Kidney (tissue), 14 donors: ENCODE results near the gene GARIN5A. TPM values are rescaled to one million over a fixed set of nuclear protein-coding genes. Genes with fewer than 3 reads are reported as not detected.

Experiments used
- DNase-seq, 5 donors: peaks; one replicate each; pipeline ENCODE4 v3.0.0-alpha.2; 2013 to 2020
- FAIRE-seq: peaks from 2 replicates; lab custom pipeline; 2012; peaks lifted over from hg19 to GRCh38; lab: Jason Lieb, UNC
- H3K27ac ChIP-seq, 2 donors: one replicate each; pipeline ENCODE4 v1.7.0; 2013; ENCODE audit warnings: low read depth in 2 of 2, low read length in 2 of 2, inconsistent platforms in 1 of 2
- H3K27me3 ChIP-seq: one replicate; pipeline ENCODE4 v1.7.1; 2013; ENCODE audit warnings: low read length, inconsistent platforms; ENCODE audit not compliant: control insufficient read depth, insufficient read depth
- H3K36me3 ChIP-seq, 3 donors: one replicate each; pipeline versions ENCODE4 v1.7.0 to v1.7.1; 2013; ENCODE audit warnings: low read length in 3 of 3, control low read depth in 1 of 3, inconsistent platforms in 1 of 3; ENCODE audit not compliant: insufficient read depth in 3 of 3, control insufficient read depth in 2 of 3
- H3K4me1 ChIP-seq, 3 donors: one replicate each; pipeline versions ENCODE4 v1.7.0 to v1.7.1; 2013; ENCODE audit warnings: low read length in 3 of 3, inconsistent platforms in 1 of 3, low read depth in 1 of 3; ENCODE audit not compliant: control insufficient read depth in 2 of 3, insufficient read depth in 2 of 3
- H3K4me3 ChIP-seq, 3 donors: one replicate each; pipeline versions ENCODE4 v1.7.0 to v1.8.1; 2013; ENCODE audit warnings: low read length in 3 of 3, control low read depth in 1 of 3, inconsistent platforms in 1 of 3
- H3K9ac ChIP-seq, 3 donors: one replicate each; pipeline versions ENCODE4 v1.7.0 to v1.7.1; 2013; ENCODE audit warnings: low read length in 3 of 3, control low read depth in 1 of 3, inconsistent platforms in 1 of 3
- H3K9me3 ChIP-seq, 3 donors: one replicate each; pipeline versions ENCODE4 v1.7.0 to v1.7.1; 2013; ENCODE audit warnings: low read length in 3 of 3, control low read depth in 1 of 3, inconsistent platforms in 1 of 3; ENCODE audit not compliant: control insufficient read depth in 2 of 3, insufficient read depth in 1 of 3
- CTCF ChIP-seq: IDR thresholded peaks from 3 replicates; pipeline ENCODE4 v1.5.1; 2012; ENCODE audit warnings: mild to moderate bottlenecking, moderate library complexity, borderline replicate concordance; ENCODE audit not compliant: insufficient read depth; ENCODE audit errors: extremely low read depth
- intact Hi-C: fragments of 100-400 bp; cut with DNase I; formaldehyde crosslinking; loops from one replicate; pipeline ENCODE4 v1.11.1; 2022
- polyA plus RNA-seq: library from polyadenylated mRNA; stranded (reverse); fragments of 350-450 nt; fragmentation: Illumina TruSeq; extraction: RNeasy Lipid Tissue Mini Kit (QIAGEN cat#74804); gene quantifications from one replicate; pipeline ENCODE4 v1.2.3, GENCODE V29; 2014; ENCODE audit warnings: low read depth, low replicate concordance; ENCODE audit not compliant: insufficient read depth
- total RNA-seq: library from RNA; stranded (reverse); fragmentation: NEBNext Ultra II Directional; extraction: Animal tissue kit (Norgen Biotek cat#: 25700); gene quantifications from one replicate; pipeline ENCODE4 v1.2.1, GENCODE V29; 2021
- donor health status: control.
- donor health status: control.
- donor health status: control.
- donor health status: control.
- donor health status: control.
- donor health status: DM: yes; HTN: yes; CAD: no.
- donor health status: Normal renal cell carcinoma (clear cell type).

The GARIN5A gene
- total and polyA plus RNA-seq, 2 donors from 2014 or later = 2.0 to 9.0 TPM

GRCh38 chr19:50485284-50485955, 8.8 kb upstream of the GARIN5A start:
- H3K4me1 ChIP-seq = no peaks in the 10 kb centered on the region
- DNase-seq (peak in 1 of 5 donors; percentile 45), FAIRE-seq (no peak)
- H3K9me3 ChIP-seq = no peaks in the 10 kb centered on the region
- H3K9ac ChIP-seq = no peak overlapping the region
- no peak for TF ChIP-seq CTCF
- intact Hi-C loops = no loop called here
- H3K27ac ChIP-seq = no peak overlapping the region
- H3K27me3 ChIP-seq = no peaks in the 10 kb centered on the region
- H3K36me3 ChIP-seq = peaks cover 0 to 2% (median 0%) of the 10 kb centered on the region in 3 donors
- H3K4me3 ChIP-seq = no peak overlapping the region

GRCh38 chr19:50482916-50483315, 6.3 kb upstream of the GARIN5A start:
- peaks cover 0 to under 1% (median 0%) of the 10 kb centered on the region in 3 donors for H3K4me1 ChIP-seq
- H3K27me3 ChIP-seq = no peaks in the 10 kb centered on the region
- H3K27ac ChIP-seq = no peak overlapping the region
- H3K4me3 ChIP-seq = no peak overlapping the region
- no peaks in the 10 kb centered on the region for H3K9me3 ChIP-seq
- peaks cover 0 to 12% (median 10%) of the 10 kb centered on the region in 3 donors for H3K36me3 ChIP-seq
- intact Hi-C loops = no loop called here
- H3K9ac ChIP-seq = no peak overlapping the region
- DNase-seq (peak in 1 of 5 donors; percentile 32), FAIRE-seq (no peak)
- TF ChIP-seq CTCF = no peak

GRCh38 chr19:50482271-50482855, 5.7 kb upstream of the GARIN5A start:
- no peak for FAIRE-seq
- Histone ChIP-seq H3K9ac (no peak overlapping the region), H3K4me1 (peaks cover 0 to 6% (median 0%) of the 10 kb centered on the region in 3 donors), H3K9me3 (no peaks in the 10 kb centered on the region), H3K4me3 (no peak overlapping the region), H3K27me3 (no peaks in the 10 kb centered on the region), H3K36me3 (peaks cover 0 to 14% (median 10%) of the 10 kb centered on the region in 3 donors), H3K27ac (no peak overlapping the region)
- DNase-seq = peak in 1 of 5 donors; percentile 59
- intact Hi-C loops = no loop called here
- TF ChIP-seq CTCF = no peak
